ENCODE measurements around the gene ALDH5A1. TPM values are rescaled to one million over a fixed set of nuclear protein-coding genes. Genes with fewer than 3 reads are reported as not detected.

ALDH5A1 gene
- total and polyA plus RNA-seq, 2 of the 13 experiments (the other 11 are each of a cell fraction or from before 2014, with no cell fraction given): 12.8 to 32.5 TPM

DNA sequence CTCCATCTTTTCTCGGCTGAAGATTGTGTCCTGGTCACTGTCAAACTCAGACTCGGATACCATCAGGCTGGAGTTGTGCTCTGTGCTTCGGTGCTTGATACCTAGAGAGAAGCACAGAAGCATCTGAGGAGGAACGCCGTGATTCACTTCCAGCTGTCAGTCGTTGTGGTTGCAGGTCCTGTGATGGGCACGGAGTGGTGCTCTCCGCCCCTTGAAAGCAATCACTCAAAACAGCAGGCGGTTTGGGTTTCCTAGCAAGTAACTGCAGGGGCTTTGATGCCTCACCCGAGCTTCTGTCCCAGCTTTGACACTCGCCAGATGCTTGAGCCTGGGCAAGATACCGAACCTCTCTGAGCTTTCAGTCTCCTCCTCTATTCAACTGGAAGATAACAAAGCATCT is 52.5 kb downstream of the ALDH5A1 start (continued):
- TF ChIP-seq, protein P1, sequence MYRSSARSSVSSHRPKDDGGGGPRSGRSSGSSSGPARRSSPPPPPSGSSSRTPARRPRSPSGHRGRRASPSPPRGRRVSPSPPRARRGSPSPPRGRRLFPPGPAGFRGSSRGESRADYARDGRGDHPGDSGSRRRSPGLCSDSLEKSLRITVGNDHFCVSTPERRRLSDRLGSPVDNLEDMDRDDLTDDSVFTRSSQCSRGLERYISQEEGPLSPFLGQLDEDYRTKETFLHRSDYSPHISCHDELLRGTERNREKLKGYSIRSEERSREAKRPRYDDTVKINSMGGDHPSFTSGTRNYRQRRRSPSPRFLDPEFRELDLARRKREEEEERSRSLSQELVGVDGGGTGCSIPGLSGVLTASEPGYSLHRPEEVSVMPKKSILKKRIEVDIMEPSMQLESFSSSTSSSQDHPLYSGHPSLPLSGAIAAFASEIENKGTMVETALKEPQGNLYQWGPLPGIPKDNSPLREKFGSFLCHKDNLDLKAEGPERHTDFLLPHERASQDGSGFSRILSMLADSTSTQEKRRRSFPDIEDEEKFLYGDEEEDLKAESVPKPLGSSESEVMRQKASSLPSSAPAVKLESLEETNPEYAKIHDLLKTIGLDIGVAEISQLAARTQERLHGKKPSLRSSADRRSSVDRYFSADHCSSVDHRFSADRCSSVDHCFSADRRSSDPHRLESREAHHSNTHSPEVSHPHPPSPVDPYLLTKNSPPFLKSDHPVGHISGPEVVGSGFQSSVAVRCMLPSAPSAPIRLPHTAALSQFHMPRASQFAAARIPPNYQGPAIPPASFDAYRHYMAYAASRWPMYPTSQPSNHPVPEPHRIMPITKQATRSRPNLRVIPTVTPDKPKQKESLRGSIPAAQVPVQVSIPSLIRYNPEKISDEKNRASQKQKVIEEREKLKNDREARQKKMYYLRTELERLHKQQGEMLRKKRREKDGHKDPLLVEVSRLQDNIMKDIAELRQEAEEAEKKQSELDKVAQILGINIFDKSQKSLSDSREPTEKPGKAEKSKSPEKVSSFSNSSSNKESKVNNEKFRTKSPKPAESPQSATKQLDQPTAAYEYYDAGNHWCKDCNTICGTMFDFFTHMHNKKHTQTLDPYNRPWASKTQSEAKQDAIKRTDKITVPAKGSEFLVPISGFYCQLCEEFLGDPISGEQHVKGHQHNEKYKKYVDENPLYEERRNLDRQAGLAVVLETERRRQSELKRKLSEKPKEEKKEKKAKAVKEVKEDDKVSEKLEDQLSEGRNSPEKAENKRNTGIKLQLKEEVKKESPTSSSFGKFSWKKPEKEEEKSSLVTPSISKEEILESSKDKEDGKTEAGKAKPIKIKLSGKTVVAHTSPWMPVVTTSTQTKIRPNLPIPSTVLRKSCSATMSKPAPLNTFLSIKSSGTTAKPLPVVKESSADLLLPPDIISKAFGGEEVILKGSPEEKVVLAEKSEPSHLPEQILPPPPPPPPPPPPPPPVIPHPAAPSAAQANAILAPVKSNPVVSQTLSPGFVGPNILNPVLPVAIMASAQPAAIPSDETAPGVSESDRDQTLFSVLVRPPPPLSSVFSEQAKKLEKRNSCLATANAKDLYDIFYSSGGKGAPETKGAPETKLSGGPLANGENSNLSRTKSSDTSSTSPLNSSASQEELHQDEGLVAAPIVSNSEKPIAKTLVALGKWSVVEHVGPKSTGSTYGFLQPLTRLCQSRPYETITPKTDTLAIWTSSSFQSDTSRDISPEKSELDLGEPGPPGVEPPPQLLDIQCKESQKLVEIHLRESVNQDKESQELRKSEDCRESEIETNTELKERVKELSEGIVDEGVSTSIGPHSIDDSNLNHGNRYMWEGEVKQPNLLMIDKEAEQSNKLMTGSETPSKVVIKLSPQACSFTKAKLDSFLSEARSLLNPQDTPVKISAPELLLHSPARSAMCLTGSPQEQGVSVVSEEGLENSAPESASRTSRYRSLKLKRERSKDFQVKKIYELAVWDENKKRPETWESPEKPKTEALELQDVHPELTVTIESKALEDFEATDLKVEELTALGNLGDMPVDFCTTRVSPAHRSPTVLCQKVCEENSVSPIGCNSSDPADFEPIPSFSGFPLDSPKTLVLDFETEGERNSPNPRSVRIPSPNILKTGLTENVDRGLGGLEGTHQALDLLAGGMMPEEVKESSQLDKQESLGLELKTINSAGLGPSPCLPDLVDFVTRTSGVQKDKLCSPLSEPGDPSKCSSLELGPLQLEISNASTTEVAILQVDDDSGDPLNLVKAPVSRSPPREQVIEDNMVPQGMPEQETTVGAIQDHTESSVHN (CRISPR knock-in tag; IDR thresholded peaks at IDR 0.05): no peak
- TF ChIP-seq RAD21 (CRISPR knock-in tag; IDR thresholded peaks at IDR 0.05) (peak; percentile 64), GLI4 (CRISPR knock-in tag; IDR thresholded peaks at IDR 0.05; ENCODE audit: borderline replicate concordance) (no peak), ZNF773 (CRISPR knock-in tag; IDR thresholded peaks at IDR 0.05; ENCODE audit: borderline replicate concordance) (no peak), CHCHD3 (CRISPR knock-in tag; IDR thresholded peaks at IDR 0.05) (no peak), RAD51 (IDR thresholded peaks at IDR 0.05; ENCODE audit: borderline replicate concordance) (no peak), ARNT2 (CRISPR knock-in tag; IDR thresholded peaks at IDR 0.05; ENCODE audit: low read depth) (no peak), STAG1 (CRISPR knock-in tag; IDR thresholded peaks at IDR 0.05) (peak; percentile 75), ZMYM2 (CRISPR knock-in tag; IDR thresholded peaks at IDR 0.05) (no peak), SMC3 (IDR thresholded peaks at IDR 0.05; ENCODE audit: low read length) (peak; percentile 39; the same call in 1 of the 2 replicates), NR3C1 (CRISPR knock-in tag; IDR thresholded peaks at IDR 0.05) (no peak), CHD2 (IDR thresholded peaks at IDR 0.05; ENCODE audit: low read depth, low read length) (no peak)
- TF ChIP-seq, protein P2, sequence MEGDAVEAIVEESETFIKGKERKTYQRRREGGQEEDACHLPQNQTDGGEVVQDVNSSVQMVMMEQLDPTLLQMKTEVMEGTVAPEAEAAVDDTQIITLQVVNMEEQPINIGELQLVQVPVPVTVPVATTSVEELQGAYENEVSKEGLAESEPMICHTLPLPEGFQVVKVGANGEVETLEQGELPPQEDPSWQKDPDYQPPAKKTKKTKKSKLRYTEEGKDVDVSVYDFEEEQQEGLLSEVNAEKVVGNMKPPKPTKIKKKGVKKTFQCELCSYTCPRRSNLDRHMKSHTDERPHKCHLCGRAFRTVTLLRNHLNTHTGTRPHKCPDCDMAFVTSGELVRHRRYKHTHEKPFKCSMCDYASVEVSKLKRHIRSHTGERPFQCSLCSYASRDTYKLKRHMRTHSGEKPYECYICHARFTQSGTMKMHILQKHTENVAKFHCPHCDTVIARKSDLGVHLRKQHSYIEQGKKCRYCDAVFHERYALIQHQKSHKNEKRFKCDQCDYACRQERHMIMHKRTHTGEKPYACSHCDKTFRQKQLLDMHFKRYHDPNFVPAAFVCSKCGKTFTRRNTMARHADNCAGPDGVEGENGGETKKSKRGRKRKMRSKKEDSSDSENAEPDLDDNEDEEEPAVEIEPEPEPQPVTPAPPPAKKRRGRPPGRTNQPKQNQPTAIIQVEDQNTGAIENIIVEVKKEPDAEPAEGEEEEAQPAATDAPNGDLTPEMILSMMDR (CRISPR knock-in tag; IDR thresholded peaks at IDR 0.05): peak; percentile 72
- TF ChIP-seq, protein P3, sequence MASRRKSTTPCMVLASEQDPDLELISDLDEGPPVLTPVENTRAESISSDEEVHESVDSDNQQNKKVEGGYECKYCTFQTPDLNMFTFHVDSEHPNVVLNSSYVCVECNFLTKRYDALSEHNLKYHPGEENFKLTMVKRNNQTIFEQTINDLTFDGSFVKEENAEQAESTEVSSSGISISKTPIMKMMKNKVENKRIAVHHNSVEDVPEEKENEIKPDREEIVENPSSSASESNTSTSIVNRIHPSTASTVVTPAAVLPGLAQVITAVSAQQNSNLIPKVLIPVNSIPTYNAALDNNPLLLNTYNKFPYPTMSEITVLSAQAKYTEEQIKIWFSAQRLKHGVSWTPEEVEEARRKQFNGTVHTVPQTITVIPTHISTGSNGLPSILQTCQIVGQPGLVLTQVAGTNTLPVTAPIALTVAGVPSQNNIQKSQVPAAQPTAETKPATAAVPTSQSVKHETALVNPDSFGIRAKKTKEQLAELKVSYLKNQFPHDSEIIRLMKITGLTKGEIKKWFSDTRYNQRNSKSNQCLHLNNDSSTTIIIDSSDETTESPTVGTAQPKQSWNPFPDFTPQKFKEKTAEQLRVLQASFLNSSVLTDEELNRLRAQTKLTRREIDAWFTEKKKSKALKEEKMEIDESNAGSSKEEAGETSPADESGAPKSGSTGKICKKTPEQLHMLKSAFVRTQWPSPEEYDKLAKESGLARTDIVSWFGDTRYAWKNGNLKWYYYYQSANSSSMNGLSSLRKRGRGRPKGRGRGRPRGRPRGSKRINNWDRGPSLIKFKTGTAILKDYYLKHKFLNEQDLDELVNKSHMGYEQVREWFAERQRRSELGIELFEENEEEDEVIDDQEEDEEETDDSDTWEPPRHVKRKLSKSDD (CRISPR knock-in tag; IDR thresholded peaks at IDR 0.05; ENCODE audit: low read depth): no peak
- TF ChIP-seq, protein P4, sequence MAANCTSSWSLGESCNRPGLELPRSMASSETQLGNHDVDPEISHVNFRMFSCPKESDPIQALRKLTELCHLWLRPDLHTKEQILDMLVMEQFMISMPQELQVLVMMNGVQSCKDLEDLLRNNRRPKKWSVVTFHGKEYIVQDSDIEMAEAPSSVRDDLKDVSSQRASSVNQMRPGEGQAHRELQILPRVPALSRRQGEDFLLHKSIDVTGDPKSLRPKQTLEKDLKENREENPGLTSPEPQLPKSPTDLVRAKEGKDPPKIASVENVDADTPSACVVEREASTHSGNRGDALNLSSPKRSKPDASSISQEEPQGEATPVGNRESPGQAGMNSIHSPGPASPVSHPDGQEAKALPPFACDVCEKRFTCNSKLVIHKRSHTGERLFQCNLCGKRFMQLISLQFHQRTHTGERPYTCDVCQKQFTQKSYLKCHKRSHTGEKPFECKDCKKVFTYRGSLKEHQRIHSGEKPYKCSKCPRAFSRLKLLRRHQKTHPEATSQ (CRISPR knock-in tag; IDR thresholded peaks at IDR 0.05; ENCODE audit: borderline replicate concordance): no peak

Data from HepG2 (cell line).